Activated gamma-delta T cell (primary cell): ENCODE data around the gene C11orf91.

Experiments
- DNase-seq: peaks from one replicate; lab custom pipeline; 2025; lab: John Stamatoyannopoulos, UW

C11orf91 gene

DNA sequence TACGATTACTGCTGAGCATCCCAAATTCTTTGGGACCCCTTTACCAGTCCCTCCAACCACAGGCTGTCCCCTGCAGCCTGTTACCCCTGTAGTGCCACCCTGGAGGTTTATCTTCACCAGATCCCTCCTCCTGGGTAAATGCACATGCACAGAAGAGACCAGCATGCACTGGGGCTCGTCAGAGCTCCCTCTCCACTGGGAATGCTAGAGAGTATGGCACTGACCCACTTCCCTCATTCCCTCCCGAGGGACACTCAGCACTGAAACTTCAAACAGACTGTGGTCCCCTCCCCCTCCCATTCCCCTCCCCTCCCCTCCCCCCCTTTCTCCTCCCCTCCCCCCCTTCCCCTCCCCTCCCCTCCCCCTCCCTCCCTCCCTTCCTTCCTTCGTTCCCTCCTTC lies 49.1 kb downstream of the C11orf91 start:
- DNase-seq = no peak

DNA sequence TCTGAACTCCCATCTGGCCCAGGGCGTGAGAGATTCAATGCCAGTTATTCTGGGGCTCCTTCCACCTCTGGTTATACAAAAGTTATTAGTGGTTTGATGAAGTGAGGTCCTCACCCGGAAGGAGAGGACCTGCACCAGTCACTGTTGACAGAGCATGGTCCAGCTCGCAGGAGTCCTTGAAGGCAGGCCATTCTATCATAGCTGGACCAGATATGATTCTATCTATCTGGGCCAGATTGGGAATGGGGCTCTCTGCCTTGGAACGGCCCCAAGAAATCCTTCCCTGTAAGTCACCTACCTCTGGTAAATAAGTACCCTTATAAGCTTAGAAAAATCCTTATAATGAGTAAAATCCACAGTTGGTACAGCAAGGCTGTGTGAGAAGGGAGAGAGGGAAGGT lies 50.7 kb downstream of the C11orf91 start:
- DNase-seq = no peak
